ENCODE measurements around the gene ELK3. TPM values are rescaled to one million over a fixed set of nuclear protein-coding genes. Genes with fewer than 3 reads are reported as not detected.

ELK3 gene
- total and polyA plus RNA-seq, 2 of the 13 experiments (the other 11 are each of a cell fraction or from before 2014, with no cell fraction given): 2.9 to 3.2 TPM

DNA sequence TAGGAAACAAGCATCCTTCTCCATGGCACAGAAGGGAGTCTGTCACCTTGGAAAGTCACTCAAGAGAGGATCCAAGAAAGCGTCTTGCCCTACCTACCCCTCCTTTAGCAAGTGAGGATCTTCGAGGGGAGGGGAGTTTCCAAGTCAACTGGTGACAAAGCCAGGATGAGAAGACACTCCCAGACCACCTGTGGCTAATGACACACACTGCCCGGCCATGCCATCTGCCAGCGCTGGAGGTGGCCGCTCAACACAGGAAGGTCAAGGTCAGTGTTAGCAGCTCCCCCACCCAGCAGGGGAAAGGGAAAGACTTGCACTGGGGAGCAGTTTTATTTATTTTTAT, 41.3 kb downstream of the ELK3 start:
- peaks cover 7% of the 10 kb centered on the region for H3K4me1 ChIP-seq (ENCODE audit: insufficient read depth, low read length)
- no peaks in the 10 kb centered on the region for H3K79me2 ChIP-seq (ENCODE audit: insufficient read depth, low read length)
- TF ChIP-seq, protein P1, sequence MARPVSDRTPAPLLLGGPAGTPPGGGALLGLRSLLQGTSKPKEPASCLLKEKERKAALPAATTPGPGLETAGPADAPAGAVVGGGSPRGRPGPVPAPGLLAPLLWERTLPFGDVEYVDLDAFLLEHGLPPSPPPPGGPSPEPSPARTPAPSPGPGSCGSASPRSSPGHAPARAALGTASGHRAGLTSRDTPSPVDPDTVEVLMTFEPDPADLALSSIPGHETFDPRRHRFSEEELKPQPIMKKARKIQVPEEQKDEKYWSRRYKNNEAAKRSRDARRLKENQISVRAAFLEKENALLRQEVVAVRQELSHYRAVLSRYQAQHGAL (CRISPR knock-in tag; IDR thresholded peaks at IDR 0.05; ENCODE audit: not compliant biosample characterization): no peak
- TF ChIP-seq, protein P2, sequence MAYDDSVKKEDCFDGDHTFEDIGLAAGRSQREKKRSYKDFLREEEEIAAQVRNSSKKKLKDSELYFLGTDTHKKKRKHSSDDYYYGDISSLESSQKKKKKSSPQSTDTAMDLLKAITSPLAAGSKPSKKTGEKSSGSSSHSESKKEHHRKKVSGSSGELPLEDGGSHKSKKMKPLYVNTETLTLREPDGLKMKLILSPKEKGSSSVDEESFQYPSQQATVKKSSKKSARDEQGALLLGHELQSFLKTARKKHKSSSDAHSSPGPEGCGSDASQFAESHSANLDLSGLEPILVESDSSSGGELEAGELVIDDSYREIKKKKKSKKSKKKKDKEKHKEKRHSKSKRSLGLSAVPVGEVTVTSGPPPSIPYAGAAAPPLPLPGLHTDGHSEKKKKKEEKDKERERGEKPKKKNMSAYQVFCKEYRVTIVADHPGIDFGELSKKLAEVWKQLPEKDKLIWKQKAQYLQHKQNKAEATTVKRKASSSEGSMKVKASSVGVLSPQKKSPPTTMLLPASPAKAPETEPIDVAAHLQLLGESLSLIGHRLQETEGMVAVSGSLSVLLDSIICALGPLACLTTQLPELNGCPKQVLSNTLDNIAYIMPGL (CRISPR knock-in tag; IDR thresholded peaks at IDR 0.05; ENCODE audit: borderline replicate concordance in 1 of 2, low read depth in 1 of 2): no peak
- TF ChIP-seq TCF12 (IDR thresholded peaks at IDR 0.05) (no peak), TCF12 (CRISPR knock-in tag; IDR thresholded peaks at IDR 0.05) (no peak), ZNF484 (CRISPR knock-in tag; IDR thresholded peaks at IDR 0.05; ENCODE audit: borderline replicate concordance, low read depth) (no peak), NFE2 (CRISPR knock-in tag; IDR thresholded peaks at IDR 0.05) (no peak), IRF1 (CRISPR knock-in tag; IDR thresholded peaks at IDR 0.05; ENCODE audit: low read depth) (no peak), ZBTB42 (CRISPR knock-in tag; IDR thresholded peaks at IDR 0.05) (no peak), RAD51 (IDR thresholded peaks at IDR 0.05; ENCODE audit: borderline replicate concordance) (no peak), ZNF3 (CRISPR knock-in tag; IDR thresholded peaks at IDR 0.05) (no peak), ZNF30 (CRISPR knock-in tag; IDR thresholded peaks at IDR 0.05) (no peak), BORCS8-MEF2B (CRISPR knock-in tag; IDR thresholded peaks at IDR 0.05) (no peak), SIN3B (IDR thresholded peaks at IDR 0.05; ENCODE audit: low read length) (no peak), NFYC (CRISPR knock-in tag; IDR thresholded peaks at IDR 0.05) (no peak), ADNP (CRISPR knock-in tag; IDR thresholded peaks at IDR 0.05) (no peak), ZBTB4 (CRISPR knock-in tag; IDR thresholded peaks at IDR 0.05; ENCODE audit: borderline replicate concordance) (no peak)
- TF ChIP-seq, protein P3, sequence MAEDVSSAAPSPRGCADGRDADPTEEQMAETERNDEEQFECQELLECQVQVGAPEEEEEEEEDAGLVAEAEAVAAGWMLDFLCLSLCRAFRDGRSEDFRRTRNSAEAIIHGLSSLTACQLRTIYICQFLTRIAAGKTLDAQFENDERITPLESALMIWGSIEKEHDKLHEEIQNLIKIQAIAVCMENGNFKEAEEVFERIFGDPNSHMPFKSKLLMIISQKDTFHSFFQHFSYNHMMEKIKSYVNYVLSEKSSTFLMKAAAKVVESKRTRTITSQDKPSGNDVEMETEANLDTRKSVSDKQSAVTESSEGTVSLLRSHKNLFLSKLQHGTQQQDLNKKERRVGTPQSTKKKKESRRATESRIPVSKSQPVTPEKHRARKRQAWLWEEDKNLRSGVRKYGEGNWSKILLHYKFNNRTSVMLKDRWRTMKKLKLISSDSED (CRISPR knock-in tag; IDR thresholded peaks at IDR 0.05): no peak
- ChIA-PET POLR2A (no interaction called here), CTCF (ENCODE audit: low intra/inter-chr PET ratio, low total read pairs) (no interaction called here)
- in situ Hi-C loops (cut with HindIII; ENCODE audit: extremely low pct_ligation_motif_present, low pct_unique_long_range_greater_than_20kb) (no loop called here), intact Hi-C loops (cut with micrococcal nuclease; ENCODE audit: unreplicated experiment) (no loop called here)
- no peak overlapping the region for H3K4me2 ChIP-seq (ENCODE audit: low read depth, low read length)
- FAIRE-seq: no peak
- H3K9ac ChIP-seq (ENCODE audit: insufficient read depth, low read depth, low read length): no peak overlapping the region
- no TSS peak for BruUV-seq (replicated peaks)
- H3K4me3 ChIP-seq (replicated peaks in 1 of 3; ENCODE audit: insufficient read depth in 1 of 3, low read depth in 2 of 3, low read length in 3 of 3): no peak overlapping the region
- DNase-seq (ENCODE audit: low spot score): no peak
- no peaks in the 10 kb centered on the region for H3K27me3 ChIP-seq (ENCODE audit: control insufficient read depth in 1 of 2, insufficient read depth in 2 of 2, low read length in 2 of 2)
- no peaks in the 10 kb centered on the region for H3K9me3 ChIP-seq (ENCODE audit: low read length)
- H3K27ac ChIP-seq (ENCODE audit: extremely low read length, insufficient read depth, low read length): no peak overlapping the region
- no peaks in the 10 kb centered on the region for H4K20me1 ChIP-seq (ENCODE audit: insufficient read depth, low read length)
- no peak overlapping the region for H2AFZ ChIP-seq (ENCODE audit: low read length)
- 81% methylated on average over 5 of the region's 5 CpGs for WGBS (ENCODE audit: low lambda C conversion rate)
- ATAC-seq: no peak
- no peaks in the 10 kb centered on the region for H3K36me3 ChIP-seq (replicated peaks in 1 of 2; ENCODE audit: control insufficient read depth in 1 of 2, insufficient read depth in 2 of 2, low read length in 2 of 2)

Measured in HepG2 (cell line).